HL-60 (cell line): ENCODE measurements around the gene ITGAL.

Source experiments
- POLR2AphosphoS5 ChIP-seq: IDR thresholded peaks from 2 replicates; pipeline ENCODE4 v1.6.1; 2012; ENCODE audit warnings: low read depth
- REST ChIP-seq: IDR thresholded peaks from 2 replicates; pipeline ENCODE4 v1.6.1; 2012; ENCODE audit warnings: low read depth; ENCODE audit not compliant: insufficient replicate concordance
- TF ChIP-seq, protein P1 (sequence below): IDR thresholded peaks from one replicate; pipeline ENCODE4 v1.5.1; 2011; ENCODE audit warnings: low read length, control low read depth, inconsistent platforms; ENCODE audit not compliant: insufficient read depth

GRCh38 chr16:30554557-30555314, 82.2 kb downstream of the ITGAL start:
- no peak for TF ChIP-seq POLR2AphosphoS5
- TF ChIP-seq, protein P1, sequence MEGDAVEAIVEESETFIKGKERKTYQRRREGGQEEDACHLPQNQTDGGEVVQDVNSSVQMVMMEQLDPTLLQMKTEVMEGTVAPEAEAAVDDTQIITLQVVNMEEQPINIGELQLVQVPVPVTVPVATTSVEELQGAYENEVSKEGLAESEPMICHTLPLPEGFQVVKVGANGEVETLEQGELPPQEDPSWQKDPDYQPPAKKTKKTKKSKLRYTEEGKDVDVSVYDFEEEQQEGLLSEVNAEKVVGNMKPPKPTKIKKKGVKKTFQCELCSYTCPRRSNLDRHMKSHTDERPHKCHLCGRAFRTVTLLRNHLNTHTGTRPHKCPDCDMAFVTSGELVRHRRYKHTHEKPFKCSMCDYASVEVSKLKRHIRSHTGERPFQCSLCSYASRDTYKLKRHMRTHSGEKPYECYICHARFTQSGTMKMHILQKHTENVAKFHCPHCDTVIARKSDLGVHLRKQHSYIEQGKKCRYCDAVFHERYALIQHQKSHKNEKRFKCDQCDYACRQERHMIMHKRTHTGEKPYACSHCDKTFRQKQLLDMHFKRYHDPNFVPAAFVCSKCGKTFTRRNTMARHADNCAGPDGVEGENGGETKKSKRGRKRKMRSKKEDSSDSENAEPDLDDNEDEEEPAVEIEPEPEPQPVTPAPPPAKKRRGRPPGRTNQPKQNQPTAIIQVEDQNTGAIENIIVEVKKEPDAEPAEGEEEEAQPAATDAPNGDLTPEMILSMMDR: no peak
- TF ChIP-seq REST: no peak
